ENCODE results near the gene TTLL8.

TTLL8 gene

GRCh38 chr22:50018608-50019285, 39.4 kb downstream of the TTLL8 start:
- no peak for DNase-seq (ENCODE audit: low read depth in 3 of 3)

GRCh38 chr22:50017701-50018224, 40.3 kb downstream of the TTLL8 start:
- no peak for DNase-seq (ENCODE audit: low read depth in 3 of 3)

DNA sequence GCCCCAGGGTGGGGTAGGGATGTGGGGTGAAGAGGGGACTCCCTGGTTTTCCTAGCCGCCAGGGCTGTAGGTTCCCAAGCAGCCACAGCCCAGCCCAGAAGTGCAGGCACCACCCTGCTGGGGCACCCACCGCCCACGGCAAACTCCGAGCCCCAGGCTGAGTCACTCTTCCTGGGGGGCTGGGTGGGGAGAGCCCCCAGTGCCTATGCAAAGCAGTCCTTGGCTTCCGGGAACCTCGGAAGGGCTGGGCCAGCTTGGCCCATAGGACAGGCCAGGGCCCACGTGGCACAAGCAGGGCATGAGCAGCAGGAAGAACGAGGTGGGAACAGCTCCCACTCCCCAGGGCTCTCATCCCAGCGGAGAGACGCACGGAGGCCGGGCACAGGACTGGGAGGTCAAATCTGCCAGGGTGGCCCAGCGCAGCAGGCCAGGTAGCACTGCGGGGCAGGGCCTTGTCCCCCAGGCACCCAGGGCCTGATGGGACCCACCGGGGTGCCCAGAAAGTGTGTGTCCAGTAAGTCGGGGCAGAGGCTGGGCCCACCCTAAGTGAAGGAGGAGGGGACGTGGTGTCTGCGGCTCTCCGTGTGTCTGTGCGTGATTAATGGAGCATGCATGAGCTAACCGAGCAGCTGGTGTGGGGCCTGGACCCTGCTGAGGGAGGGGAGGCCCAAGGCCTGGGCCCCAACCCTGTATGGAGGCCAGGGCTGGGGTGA, 41.0 kb downstream of the TTLL8 start:
- peak; percentile 50 to 67 (median 53) for DNase-seq (ENCODE audit: low read depth in 3 of 3)

DNA sequence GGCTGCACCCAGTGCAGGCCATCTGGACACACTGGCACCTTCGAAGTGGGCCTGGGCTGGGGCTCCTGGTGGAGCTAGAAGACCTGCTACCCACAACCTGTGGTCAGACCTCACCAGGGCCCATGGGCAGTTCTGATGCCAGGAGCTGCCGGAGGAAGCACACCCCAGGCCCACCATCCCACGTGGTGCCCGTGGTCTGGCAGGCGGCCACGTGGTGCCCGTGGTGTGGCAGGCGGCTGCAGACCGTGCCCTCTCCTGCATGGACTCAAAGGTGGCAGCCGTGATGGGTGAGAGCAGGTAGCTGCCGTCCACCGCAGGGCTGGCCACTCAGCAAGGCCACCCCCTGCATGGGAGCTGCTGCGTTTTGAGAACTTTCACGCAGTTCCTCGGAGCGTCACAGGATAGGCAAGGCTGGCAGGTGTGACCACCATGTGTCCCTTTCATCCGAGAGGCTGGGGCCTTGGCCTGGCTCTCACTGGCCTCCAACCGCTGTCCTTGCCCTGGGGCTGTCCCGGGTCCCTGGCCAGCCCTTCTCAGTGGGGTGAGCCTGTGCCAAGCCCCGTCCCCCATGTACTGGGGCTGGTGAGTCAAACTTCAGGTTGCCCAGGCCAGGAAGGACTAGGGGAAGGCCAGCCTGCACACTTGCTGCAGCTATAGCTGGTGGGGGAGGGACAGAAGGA, 41.6 kb downstream of the TTLL8 start:
- no peak for DNase-seq (ENCODE audit: low read depth in 3 of 3)

DNA sequence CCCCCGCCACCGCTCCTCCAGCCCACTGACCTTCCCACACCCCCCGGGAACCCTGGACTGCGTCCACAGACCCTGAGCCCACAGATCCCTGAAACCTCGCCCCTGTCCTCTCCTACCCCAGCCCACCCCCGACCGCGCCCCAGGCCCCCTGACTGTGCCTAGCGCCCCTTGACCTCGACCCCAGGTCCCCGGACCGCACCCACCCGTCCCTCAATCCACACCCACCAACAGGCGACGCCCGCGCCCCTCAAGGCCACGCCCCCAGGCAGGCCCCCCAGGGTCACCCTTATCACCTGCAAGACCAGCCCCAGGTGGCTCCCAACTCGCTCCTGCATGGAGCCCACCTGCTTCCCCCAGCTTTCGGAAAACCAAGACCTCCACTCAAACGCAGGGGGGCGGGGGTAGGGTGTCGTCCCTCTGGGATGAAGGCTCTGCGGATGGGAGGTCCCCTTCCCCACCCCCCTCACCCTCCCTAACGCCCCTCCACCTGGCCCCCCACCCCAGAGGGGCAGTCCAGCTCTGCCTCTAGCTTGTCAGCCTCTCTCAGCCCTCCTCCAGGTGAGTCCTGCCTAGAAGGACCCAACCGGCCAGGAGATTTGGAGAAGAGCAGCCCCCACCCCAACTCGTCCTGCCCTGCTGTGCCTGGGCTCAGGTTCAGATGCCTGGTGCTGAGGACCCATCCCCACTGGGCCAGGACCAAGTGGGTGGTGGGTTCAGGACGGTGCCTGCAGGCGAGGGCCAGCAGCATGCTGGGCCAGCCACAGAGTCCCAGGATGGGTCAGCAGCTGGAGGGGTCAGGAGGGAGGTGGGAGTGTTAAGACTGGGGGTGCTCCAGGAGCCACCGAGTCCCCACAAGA, 42.4 kb downstream of the TTLL8 start:
- DNase-seq (ENCODE audit: low read depth in 3 of 3) = no peak

DNA sequence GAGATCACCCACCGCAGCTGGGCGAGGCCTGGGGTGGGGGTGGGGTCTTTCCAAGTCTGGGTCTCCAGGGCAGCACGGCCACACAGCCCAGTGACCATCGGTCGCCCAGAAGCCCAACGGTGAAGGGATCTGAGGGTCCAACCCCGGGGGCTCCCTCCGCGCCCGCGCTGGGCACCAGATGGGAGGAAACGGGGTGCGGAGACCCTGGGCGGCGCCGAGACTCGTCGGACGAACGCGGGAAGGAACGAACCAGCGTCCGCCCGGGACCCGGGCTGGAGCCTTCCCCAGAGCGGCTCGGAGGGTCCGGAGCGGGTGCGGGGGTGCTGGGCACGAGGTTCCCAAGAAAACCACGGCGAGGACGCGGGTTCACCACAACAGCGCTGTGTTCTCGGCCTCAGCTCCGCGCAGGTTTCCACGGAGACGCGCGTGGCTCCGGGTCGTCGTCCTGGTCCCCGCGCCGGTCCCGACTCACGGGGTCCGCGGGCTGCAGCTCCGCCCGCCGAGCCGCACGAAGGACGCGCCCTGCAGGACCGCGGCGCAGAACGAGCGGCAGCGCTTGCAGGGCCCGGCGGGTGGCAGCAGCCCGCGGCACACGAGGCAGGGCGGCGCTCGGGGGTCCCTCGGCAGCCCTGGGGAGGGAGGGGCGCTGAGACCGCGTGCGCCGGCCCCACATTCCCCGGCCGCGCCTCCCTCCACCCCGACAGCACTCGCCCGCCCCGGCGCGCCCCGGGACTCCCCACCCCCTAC, 43.3 kb downstream of the TTLL8 start:
- DNase-seq (ENCODE audit: low read depth in 3 of 3) = no peak

GRCh38 chr22:50014053-50014501, 44.0 kb downstream of the TTLL8 start:
- DNase-seq (ENCODE audit: low read depth in 3 of 3) = no peak

- no peak for DNase-seq (ENCODE audit: low read depth in 3 of 3)
Measured at GRCh38 chr22:50012211-50013181, 45.6 kb downstream of the TTLL8 start, which contains the start of gene IL17REL. Gene IL17REL, minus strand, starts transcription at chr22:50012765. Its CDS starts 119 bp downstream, at chr22:50012646.

DNA sequence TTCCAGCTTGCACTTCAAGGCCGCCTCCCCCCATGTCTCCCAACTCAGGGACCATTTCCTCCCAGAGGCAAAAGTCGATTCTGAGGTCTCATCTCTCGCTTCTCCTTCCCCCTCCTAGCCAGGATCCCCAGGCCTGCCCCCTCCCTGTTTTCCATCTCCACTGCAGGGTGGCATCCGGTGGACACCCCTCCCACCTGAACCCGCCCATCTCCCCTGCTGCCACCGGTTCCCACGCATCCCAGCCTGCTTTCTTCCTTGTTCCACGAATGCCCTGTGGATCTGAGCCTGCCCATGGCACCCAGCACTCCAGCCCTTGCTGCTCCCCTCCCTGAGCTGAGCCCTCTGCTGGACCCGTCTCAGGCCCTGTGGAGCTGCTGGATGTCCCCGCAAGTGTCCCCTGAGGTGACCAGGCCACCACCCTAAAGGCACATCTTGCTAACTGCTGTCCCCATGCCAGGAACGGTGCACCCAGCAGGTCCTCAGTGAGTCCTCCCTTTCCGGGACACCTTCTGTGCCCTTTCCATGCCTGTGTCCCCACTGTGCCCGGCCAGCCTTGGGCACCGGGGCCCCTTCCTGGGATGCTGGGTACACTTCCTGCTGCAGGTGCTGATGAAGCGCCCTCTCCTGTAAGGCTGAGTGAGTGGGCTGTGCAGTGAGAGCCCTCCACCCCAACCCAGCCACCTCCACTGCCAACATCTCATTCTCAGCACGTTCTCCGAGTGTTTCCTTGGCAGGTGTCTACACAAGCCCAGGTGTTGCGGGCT, 46.5 kb downstream of the TTLL8 start:
- DNase-seq (ENCODE audit: low read depth in 3 of 3) = no peak

DNA sequence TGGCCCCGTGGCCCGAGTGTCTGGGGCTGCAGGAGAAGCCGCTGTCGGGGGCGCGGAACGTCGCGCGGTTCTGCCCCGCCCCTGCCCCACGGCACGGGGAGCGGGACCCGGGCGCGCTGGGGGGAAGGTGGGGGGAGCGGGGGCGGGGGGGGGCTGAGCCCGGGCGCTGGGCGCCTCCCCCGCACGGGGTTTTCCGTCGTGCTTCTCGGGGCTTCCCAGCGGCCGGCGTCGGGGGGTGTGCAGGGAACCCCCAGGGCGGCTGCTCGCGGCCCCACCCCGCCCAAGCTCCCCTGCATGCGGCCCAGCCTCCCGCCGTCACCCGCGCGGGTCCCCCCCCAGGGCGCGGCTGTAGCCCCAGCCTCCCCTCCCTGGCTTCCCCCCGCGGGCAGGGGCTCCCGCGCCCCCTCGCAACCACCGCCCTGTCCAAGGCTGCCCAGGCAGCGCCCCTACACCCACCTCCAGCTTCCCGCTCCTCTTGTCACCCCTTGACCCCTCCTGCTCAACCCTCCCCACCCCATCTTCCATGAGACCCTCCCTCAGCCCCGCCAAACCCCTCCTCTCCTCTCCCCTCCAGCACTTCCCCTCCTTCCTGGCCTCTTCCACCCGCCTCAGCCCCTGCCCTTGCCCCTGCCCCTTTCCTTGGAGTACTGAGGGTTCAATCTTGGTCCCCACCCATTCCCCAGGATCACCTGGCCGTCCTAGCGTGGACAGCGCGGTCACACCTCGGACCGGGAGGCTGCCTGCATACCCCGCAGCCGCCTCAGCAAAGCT, 47.2 kb downstream of the TTLL8 start:
- peak; percentile 48 to 70 (median 70) for DNase-seq (ENCODE audit: low read depth in 3 of 3)

GRCh38 chr22:50009765-50010675, 48.1 kb downstream of the TTLL8 start:
- no peak for DNase-seq (ENCODE audit: low read depth in 3 of 3)

DNA sequence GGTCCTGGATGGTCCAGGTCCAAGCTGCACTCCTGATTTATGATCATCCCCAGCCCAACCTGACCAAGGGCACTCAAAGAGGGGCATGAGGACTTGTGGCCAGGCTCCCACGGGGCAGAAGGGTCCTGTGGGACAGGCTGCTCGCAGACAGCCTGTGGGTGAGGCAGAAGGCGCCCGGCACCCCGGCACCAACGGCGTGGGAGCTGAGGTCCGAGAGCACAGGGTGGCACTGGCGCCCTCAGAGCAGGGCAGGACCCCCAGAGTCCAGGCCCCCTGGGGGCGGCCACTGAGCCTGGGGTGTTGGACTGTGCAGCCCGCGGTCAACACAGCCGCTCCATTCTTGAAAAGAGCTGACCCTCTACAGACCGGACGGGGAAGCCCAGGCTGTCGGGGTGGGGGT, 48.8 kb downstream of the TTLL8 start:
- no peak for DNase-seq (ENCODE audit: low read depth in 3 of 3)

GRCh38 chr22:50008151-50009040, 49.7 kb downstream of the TTLL8 start:
- no peak for DNase-seq (ENCODE audit: low read depth in 3 of 3)

DNA sequence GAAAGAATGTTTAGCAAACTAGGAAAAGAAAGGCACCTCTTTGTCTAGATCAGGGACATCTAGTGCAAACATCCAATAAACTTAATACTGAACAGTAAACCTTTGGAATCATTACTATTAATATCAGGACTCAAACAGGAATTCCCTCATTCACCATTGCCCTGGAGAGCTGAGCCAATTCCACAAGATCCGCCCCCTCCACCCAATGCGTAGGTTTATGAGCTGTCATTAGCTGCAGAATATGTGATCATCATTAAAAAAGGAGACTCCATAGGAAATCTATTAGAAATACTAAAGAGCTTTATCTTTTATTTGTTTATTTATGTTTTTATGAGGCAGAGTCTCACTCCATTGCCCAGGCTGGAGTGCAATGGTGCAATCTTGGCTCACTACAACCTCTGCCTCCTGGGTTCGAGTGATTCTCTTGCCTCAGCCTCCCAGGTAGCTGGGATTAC, 51.0 kb downstream of the TTLL8 start:
- no peak for DNase-seq (ENCODE audit: low read depth in 3 of 3)

- DNase-seq (ENCODE audit: low read depth in 3 of 3) = no peak
Measured at GRCh38 chr22:50004918-50005317, 53.2 kb downstream of the TTLL8 start.

- DNase-seq (ENCODE audit: low read depth in 3 of 3) = no peak
Measured at GRCh38 chr22:50002791-50003190, 55.3 kb downstream of the TTLL8 start.

All from stimulated activated CD4-positive, alpha-beta T cell treated with anti-CD3 and anti-CD28 coated beads, TNF-alpha, amount 100 ng/mL, for 4 hours (primary cell).